ENCODE results near the gene PALM. TPM values are rescaled to one million over a fixed set of nuclear protein-coding genes. Genes with fewer than 3 reads are reported as not detected.

The PALM gene
- total RNA-seq, 6 experiments from 2014 or later = 4.6 to 12.7 (median 7.1) TPM

GRCh38 chr19:755063-755462 is 46.3 kb downstream of the PALM start:
- H3K36me3 ChIP-seq = no peaks in the 10 kb centered on the region
- no peaks in the 10 kb centered on the region for H3K4me1 ChIP-seq
- H3K27ac ChIP-seq = no peak overlapping the region
- ATAC-seq (no peak), DNase-seq (no peak)
- H3K27me3 ChIP-seq = no peaks in the 10 kb centered on the region
- H3K4me3 ChIP-seq = no peak overlapping the region
- 73% methylated on average over 2 of the region's 15 CpGs for WGBS (ENCODE audit: insufficient coverage, low coverage, low lambda C conversion rate, missing lambda C conversion rate)
- H3K9me3 ChIP-seq = no peaks in the 10 kb centered on the region
- no peak for TF ChIP-seq POLR2A (IDR thresholded peaks at IDR 0.05)
- intact Hi-C loops (cut with DNase I) = no loop called here

DNA sequence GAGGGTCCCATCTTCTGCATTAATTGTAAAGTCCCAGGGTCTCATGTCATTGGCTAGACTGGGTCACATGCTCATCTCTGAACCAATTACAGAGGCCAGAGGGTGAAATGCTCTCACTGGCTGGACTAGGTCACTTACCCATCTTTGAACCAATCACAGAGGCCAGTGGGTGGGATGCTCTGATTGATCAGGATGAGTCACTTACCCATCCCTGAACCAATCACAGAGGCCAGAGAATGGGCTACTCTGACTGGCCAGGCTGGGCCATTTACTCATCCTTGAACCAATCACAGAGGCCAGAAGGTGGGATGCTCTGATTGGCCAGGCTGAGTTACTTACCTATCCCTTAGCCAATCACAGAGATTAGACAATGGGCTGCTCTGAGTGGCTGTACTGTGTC is 47.5 kb downstream of the PALM start:
- Histone ChIP-seq H3K27me3 (no peaks in the 10 kb centered on the region), H3K27ac (no peak overlapping the region), H3K36me3 (no peaks in the 10 kb centered on the region), H3K4me3 (no peak overlapping the region), H3K4me1 (no peaks in the 10 kb centered on the region), H3K9me3 (no peaks in the 10 kb centered on the region)
- TF ChIP-seq CTCF (IDR thresholded peaks at IDR 0.05) = no peak
- no peak for TF ChIP-seq POLR2A (IDR thresholded peaks at IDR 0.05)
- DNase-seq = no peak
- intact Hi-C loops (cut with DNase I) = no loop called here
- no peak for ATAC-seq

GRCh38 chr19:756821-757688 is 48.3 kb downstream of the PALM start:
- H3K27me3 ChIP-seq = no peaks in the 10 kb centered on the region
- H3K4me1 ChIP-seq = no peaks in the 10 kb centered on the region
- H3K27ac ChIP-seq = no peak overlapping the region
- H3K36me3 ChIP-seq = no peaks in the 10 kb centered on the region
- intact Hi-C loops (cut with DNase I) = no loop called here
- DNase-seq = no peak
- no peaks in the 10 kb centered on the region for H3K9me3 ChIP-seq
- H3K4me3 ChIP-seq = no peak overlapping the region
- ATAC-seq = peak in 1 of 4 donors; percentile 26
- TF ChIP-seq CTCF (IDR thresholded peaks at IDR 0.05) = no peak
- TF ChIP-seq POLR2A (IDR thresholded peaks at IDR 0.05) = no peak
- 60% methylated on average over 2 of the region's 36 CpGs for WGBS (ENCODE audit: insufficient coverage, low coverage, low lambda C conversion rate, missing lambda C conversion rate)

DNA sequence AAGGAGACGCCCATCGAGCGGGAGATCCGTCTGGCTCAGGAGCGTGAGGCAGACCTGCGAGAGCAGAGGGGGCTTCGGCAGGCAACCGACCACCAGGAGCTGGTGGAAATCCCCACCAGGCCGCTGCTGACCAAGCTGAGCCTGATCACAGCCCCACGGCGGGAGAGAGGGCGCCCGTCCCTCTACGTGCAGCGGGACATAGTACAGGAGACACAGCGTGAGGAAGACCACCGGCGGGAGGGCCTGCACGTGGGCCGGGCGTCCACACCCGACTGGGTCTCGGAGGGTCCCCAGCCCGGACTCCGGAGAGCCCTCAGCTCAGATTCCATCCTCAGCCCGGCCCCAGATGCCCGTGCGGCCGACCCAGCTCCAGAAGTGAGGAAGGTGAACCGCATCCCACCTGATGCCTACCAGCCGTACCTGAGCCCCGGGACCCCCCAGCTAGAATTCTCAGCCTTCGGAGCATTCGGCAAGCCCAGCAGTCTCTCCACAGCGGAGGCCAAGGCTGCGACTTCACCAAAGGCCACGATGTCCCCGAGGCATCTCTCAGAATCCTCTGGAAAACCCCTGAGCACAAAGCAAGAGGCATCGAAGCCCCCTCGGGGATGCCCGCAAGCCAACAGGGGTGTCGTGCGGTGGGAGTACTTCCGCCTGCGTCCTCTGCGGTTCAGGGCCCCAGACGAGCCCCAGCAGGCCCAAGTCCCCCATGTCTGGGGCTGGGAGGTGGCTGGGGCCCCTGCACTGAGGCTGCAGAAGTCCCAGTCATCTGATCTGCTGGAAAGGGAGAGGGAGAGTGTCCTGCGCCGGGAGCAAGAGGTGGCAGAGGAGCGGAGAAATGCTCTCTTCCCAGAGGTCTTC is 49.3 kb downstream of the PALM start:
- intact Hi-C loops (cut with DNase I) = no loop called here

More for the DNA sequence above, 49.3 kb downstream of the PALM start:
- no peak overlapping the region for H3K4me3 ChIP-seq
- no peaks in the 10 kb centered on the region for H3K27me3 ChIP-seq
- H3K27ac ChIP-seq = no peak overlapping the region
- no peaks in the 10 kb centered on the region for H3K4me1 ChIP-seq
- H3K36me3 ChIP-seq = no peaks in the 10 kb centered on the region
- DNase-seq (no peak), ATAC-seq (peak in 1 of 4 donors; percentile 27)
- TF ChIP-seq POLR2A (IDR thresholded peaks at IDR 0.05) (no peak), CTCF (IDR thresholded peaks at IDR 0.05) (no peak)
- H3K9me3 ChIP-seq = no peaks in the 10 kb centered on the region
- WGBS (ENCODE audit: insufficient coverage, low coverage, low lambda C conversion rate, missing lambda C conversion rate) = 86% methylated on average over 7 of the region's 50 CpGs
